Tibial nerve (tissue), 4 donors: ENCODE data around the gene WASF2. TPM values are rescaled to one million over a fixed set of nuclear protein-coding genes. Genes with fewer than 3 reads are reported as not detected.
A peak's percentile ranks its signal among the peaks of the same experiment; 100 is the strongest.
"Not testable (repeated sequence)": the region's sequence is repeated elsewhere in the genome, so short reads cannot be mapped to it uniquely, and the experiment has no call there.

Experiments
- DNase-seq, 2 donors: peaks; one replicate each; pipeline ENCODE4 v3.0.0-alpha.2; 2019; ENCODE audit warnings: low spot score in 2 of 2
- H3K27ac ChIP-seq, 4 donors: fragments of 200-600 bp; sonication (generic) in 3 of 4; one replicate each; pipeline ENCODE4 v1.5.1; 2017 to 2019; ENCODE audit warnings: mild to moderate bottlenecking in 1 of 4
- H3K27me3 ChIP-seq, 2 donors: fragments of 200-600 bp; sonication (generic) in 1 of 2; one replicate each; pipeline versions ENCODE4 v1.5.1 to v1.6.0; 2017 to 2019
- H3K36me3 ChIP-seq, 3 donors: fragments of 200-600 bp; sonication (generic); one replicate each; pipeline ENCODE4 v1.5.1; 2018 to 2019
- H3K4me1 ChIP-seq, 4 donors: fragments of 200-600 bp; sonication (generic) in 3 of 4; one replicate each; pipeline ENCODE4 v1.5.1; 2017 to 2019
- H3K4me3 ChIP-seq, 4 donors: fragments of 200-600 bp; sonication (generic) in 3 of 4; one replicate each; pipeline ENCODE4 v1.5.1; 2017 to 2019; ENCODE audit warnings: mild to moderate bottlenecking in 1 of 4, moderate library complexity in 1 of 4
- H3K9me3 ChIP-seq, 4 donors: fragments of 200-600 bp; sonication (generic) in 3 of 4; one replicate each; pipeline ENCODE4 v1.5.1; 2017 to 2019
- EP300 ChIP-seq, 2 donors: sonication (generic); formaldehyde crosslinking; IDR thresholded peaks; one replicate each; pipeline ENCODE4 v1.6.1; 2017; ENCODE audit warnings: antibody characterized with exemption in 2 of 2, mild to moderate bottlenecking in 1 of 2
- POLR2A ChIP-seq, 2 donors: fragments of 450-650 bp; IDR thresholded peaks; one replicate each; pipeline ENCODE4 v1.6.1; 2017; ENCODE audit warnings: antibody characterized with exemption in 2 of 2, mild to moderate bottlenecking in 2 of 2, moderate library complexity in 2 of 2
- WGBS, 2 donors: methylation state at CpG; one replicate each; pipeline ENCODE4 v1.1.5; 2018; 5-methylcytosine and 5-hydroxymethylcytosine counted together
- total RNA-seq, 4 donors: library from RNA; depleted of rRNA; stranded (reverse); fragments of >200 nt; gene quantifications; one replicate each; pipeline ENCODE4 v1.1.0, GENCODE V29; 2016
- TF ChIP-seq, protein P1 (sequence below), 5 experiments: fragments of 200-600 bp in 3 of 5; fragments of 450-650 bp in 2 of 5; sonication (generic) in 3 of 5; IDR thresholded peaks; one replicate each; pipeline ENCODE4 v1.5.1; 2016 to 2019; ENCODE audit warnings: antibody characterized with exemption in 5 of 5, mild to moderate bottlenecking in 3 of 5, moderate library complexity in 2 of 5

WASF2 gene
- total RNA-seq, 4 donors from 2014 or later, result 74.9 to 95.9 (median 83.4) TPM

DNA sequence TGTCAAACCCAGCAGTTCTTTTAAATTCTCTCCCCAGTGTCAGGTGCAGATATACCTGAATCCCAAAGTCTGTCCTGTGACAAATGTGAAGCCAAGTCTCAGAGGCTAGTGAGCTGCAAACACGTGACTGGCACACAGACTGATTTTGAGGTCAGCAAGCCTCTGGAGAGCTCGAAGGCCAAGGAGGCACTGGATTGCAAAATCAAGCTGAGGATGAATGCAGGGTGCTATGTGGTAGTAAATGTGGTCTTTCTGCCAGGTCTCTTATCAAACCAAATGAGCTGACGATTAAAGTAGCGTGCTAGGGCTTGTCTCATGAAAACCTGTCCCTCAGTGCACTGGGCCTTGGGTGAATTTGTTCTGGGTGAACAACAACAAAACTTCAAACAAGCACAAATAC, 77.0 kb downstream of the WASF2 start:
- Histone ChIP-seq H3K4me3 (no peak overlapping the region), H3K36me3 (peaks cover 5 to 99% (median 46%) of the 10 kb centered on the region in 3 donors), H3K4me1 (peaks cover 0 to 36% (median 12%) of the 10 kb centered on the region in 4 donors), H3K27ac (peak overlapping the region in 1 of 4 donors; percentile 16), H3K27me3 (no peaks in the 10 kb centered on the region), H3K9me3 (no peaks in the 10 kb centered on the region)
- 82% methylated on average over 4 of the region's 4 CpGs for WGBS, 2 donors
- TF ChIP-seq, protein P1, sequence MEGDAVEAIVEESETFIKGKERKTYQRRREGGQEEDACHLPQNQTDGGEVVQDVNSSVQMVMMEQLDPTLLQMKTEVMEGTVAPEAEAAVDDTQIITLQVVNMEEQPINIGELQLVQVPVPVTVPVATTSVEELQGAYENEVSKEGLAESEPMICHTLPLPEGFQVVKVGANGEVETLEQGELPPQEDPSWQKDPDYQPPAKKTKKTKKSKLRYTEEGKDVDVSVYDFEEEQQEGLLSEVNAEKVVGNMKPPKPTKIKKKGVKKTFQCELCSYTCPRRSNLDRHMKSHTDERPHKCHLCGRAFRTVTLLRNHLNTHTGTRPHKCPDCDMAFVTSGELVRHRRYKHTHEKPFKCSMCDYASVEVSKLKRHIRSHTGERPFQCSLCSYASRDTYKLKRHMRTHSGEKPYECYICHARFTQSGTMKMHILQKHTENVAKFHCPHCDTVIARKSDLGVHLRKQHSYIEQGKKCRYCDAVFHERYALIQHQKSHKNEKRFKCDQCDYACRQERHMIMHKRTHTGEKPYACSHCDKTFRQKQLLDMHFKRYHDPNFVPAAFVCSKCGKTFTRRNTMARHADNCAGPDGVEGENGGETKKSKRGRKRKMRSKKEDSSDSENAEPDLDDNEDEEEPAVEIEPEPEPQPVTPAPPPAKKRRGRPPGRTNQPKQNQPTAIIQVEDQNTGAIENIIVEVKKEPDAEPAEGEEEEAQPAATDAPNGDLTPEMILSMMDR (IDR thresholded peaks at IDR 0.05), result no peak
- TF ChIP-seq EP300 (IDR thresholded peaks at IDR 0.05), result no peak
- DNase-seq, result no peak

DNA sequence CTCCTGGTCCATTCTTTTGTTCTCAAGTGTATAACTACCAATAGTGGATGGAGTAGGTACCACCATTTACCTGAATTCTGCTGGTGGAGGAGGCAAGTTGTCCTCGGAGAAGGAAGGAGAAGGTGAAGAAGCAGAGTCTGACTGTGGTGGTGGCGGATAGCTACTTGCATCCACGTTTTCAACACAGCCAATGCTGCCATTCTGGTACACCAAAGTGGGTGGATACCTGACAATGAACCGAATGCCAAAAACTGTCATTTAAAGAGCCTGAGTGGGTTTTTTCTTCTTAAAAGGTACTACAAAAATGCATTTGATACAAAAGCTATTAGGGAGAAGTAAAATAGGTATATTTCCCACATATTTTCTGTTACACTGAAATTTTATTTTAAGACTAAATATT, 77.5 kb downstream of the WASF2 start:
- H3K27ac ChIP-seq, result peak overlapping the region in 1 of 4 donors; percentile 16
- WGBS, 2 donors, result 88 to 89% methylated on average over 4 of the region's 4 CpGs
- no peak for TF ChIP-seq POLR2A (IDR thresholded peaks at IDR 0.05)
- TF ChIP-seq EP300 (IDR thresholded peaks at IDR 0.05), result no peak
- TF ChIP-seq, protein P1 (IDR thresholded peaks at IDR 0.05), result no peak

GRCh38 chr1:27410709-27411108, 79.3 kb downstream of the WASF2 start:
- Histone ChIP-seq H3K27ac (no peak overlapping the region), H3K9me3 (no peaks in the 10 kb centered on the region), H3K4me3 (no peak overlapping the region), H3K4me1 (peaks cover 0 to 31% (median 2%) of the 10 kb centered on the region in 4 donors), H3K36me3 (peaks cover 9 to 99% (median 45%) of the 10 kb centered on the region in 3 donors), H3K27me3 (no peaks in the 10 kb centered on the region)
- no peak for DNase-seq
- WGBS, 2 donors, result 63 to 82% methylated on average over 2 of the region's 2 CpGs
- TF ChIP-seq, protein P1 (IDR thresholded peaks at IDR 0.05), result no peak
- TF ChIP-seq POLR2A (IDR thresholded peaks at IDR 0.05) (no peak), EP300 (IDR thresholded peaks at IDR 0.05) (no peak)

More for the DNA sequence above, 77.5 kb downstream of the WASF2 start:
- peaks cover 5 to 99% (median 47%) of the 10 kb centered on the region in 3 donors for H3K36me3 ChIP-seq
- H3K27me3 ChIP-seq, result no peaks in the 10 kb centered on the region
- peaks cover 0 to 31% (median 8%) of the 10 kb centered on the region in 4 donors for H3K4me1 ChIP-seq
- DNase-seq, result no peak
- no peaks in the 10 kb centered on the region for H3K9me3 ChIP-seq
- no peak overlapping the region for H3K4me3 ChIP-seq

DNA sequence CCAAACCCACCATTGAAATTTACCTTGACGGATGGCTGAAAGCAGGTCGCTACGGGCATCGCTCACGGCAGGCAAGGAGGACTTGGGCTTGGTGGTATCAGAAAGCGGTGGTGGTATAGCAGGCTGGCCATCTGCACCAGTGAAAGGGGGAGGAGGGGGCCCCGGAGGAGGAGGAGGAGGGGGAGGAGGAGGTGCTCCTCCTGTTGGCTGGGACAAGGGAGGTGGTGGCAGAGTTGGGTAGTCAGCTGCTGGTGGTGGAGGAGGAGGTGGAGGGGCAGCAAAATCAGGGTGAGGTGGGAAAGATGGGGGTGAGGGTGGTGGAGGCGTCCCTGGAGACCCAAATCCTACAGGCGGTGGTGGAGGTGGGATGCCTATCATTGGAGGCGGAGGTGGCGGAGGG, 80.3 kb downstream of the WASF2 start:
- no peak overlapping the region for H3K4me3 ChIP-seq
- WGBS, 2 donors, result 93 to 95% methylated on average over 11 of the region's 11 CpGs
- no peak overlapping the region for H3K27ac ChIP-seq
- TF ChIP-seq EP300 (IDR thresholded peaks at IDR 0.05), result no peak
- TF ChIP-seq, protein P1 (IDR thresholded peaks at IDR 0.05), result no peak
- TF ChIP-seq POLR2A (IDR thresholded peaks at IDR 0.05), result no peak
- no peaks in the 10 kb centered on the region for H3K27me3 ChIP-seq
- H3K9me3 ChIP-seq, result no peaks in the 10 kb centered on the region
- peaks cover 0 to 37% (median 9%) of the 10 kb centered on the region in 4 donors for H3K4me1 ChIP-seq
- no peak for DNase-seq
- H3K36me3 ChIP-seq, result peaks cover 9 to 89% (median 40%) of the 10 kb centered on the region in 3 donors

DNA sequence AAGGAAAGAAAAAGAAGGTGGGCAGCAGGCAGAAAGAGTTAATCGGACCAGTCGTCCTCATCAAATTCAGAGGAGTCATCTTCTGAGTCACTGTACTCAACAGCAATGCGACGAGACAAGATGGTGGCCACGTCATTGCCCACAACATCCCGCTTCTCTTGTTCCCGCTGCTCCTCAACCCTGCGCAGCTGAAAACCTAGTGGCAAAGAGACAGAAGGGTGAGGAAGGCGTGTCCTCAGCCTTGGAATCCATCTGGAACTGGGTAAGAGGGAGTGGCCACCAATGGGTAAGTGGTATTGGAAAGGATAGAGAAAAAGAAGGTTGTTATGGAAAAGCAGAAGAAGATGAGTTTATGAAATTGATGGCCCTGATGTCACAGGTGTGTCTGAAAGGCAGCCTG, 81.8 kb downstream of the WASF2 start:
- TF ChIP-seq EP300 (IDR thresholded peaks at IDR 0.05) (no peak), POLR2A (IDR thresholded peaks at IDR 0.05) (no peak)
- Histone ChIP-seq H3K36me3 (peaks cover 9 to 74% (median 40%) of the 10 kb centered on the region in 3 donors), H3K4me1 (peaks cover 0 to 45% (median 23%) of the 10 kb centered on the region in 4 donors), H3K27me3 (no peaks in the 10 kb centered on the region), H3K9me3 (no peaks in the 10 kb centered on the region), H3K4me3 (no peak overlapping the region), H3K27ac (no peak overlapping the region)
- WGBS, 2 donors, result 89 to 91% methylated on average over 9 of the region's 9 CpGs
- no peak for DNase-seq

GRCh38 chr1:27406791-27407190, 83.2 kb downstream of the WASF2 start:
- Histone ChIP-seq H3K36me3 (peaks cover 5 to 60% (median 32%) of the 10 kb centered on the region in 3 donors), H3K4me1 (peaks cover 0 to 53% (median 36%) of the 10 kb centered on the region in 4 donors), H3K27ac (peak overlapping the region; percentile 27 to 90 (median 76))
- DNase-seq, H3K27me3 ChIP-seq, H3K9me3 ChIP-seq, H3K4me3 ChIP-seq: not testable (repeated sequence)
- WGBS, 2 donors, result 80 to 81% methylated on average over 2 of the region's 2 CpGs
